Measurements from ENCODE around the gene DTNBP1. TPM values are rescaled to one million over a fixed set of nuclear protein-coding genes. Genes with fewer than 3 reads are reported as not detected.

DTNBP1 gene
- total RNA-seq, 3 donors from 2014 or later = 14.6 to 22.0 (median 19.5) TPM

GRCh38 chr6:15507746-15508145 is 155.1 kb downstream of the DTNBP1 start:
- no peaks in the 10 kb centered on the region for H3K9me3 ChIP-seq
- intact Hi-C loops (cut with DNase I; ENCODE audit: low total_unique reads) = no loop called here
- peak in 1 of 2 donors; percentile 39 for DNase-seq (ENCODE audit: low spot score in 2 of 2)

GRCh38 chr6:15507221-15507620 is 155.6 kb downstream of the DTNBP1 start:
- no peak overlapping the region for H3K27ac ChIP-seq
- no peaks in the 10 kb centered on the region for H3K36me3 ChIP-seq
- H3K4me3 ChIP-seq = no peak overlapping the region
- no peaks in the 10 kb centered on the region for H3K9me3 ChIP-seq
- TF ChIP-seq POLR2A (IDR thresholded peaks at IDR 0.05) = no peak
- TF ChIP-seq CTCF (IDR thresholded peaks at IDR 0.05) = no peak
- TF ChIP-seq POLR2AphosphoS5 (IDR thresholded peaks at IDR 0.05) = no peak
- peak in 1 of 2 donors; percentile 46 for DNase-seq (ENCODE audit: low spot score in 2 of 2)
- peaks cover 3 to 23% of the 10 kb centered on the region in 2 donors for H3K4me1 ChIP-seq
- H3K27me3 ChIP-seq = no peaks in the 10 kb centered on the region
- intact Hi-C loops (cut with DNase I; ENCODE audit: low total_unique reads) = no loop called here

More at GRCh38 chr6:15507746-15508145, 155.1 kb downstream of the DTNBP1 start:
- Histone ChIP-seq H3K4me3 (no peak overlapping the region), H3K36me3 (no peaks in the 10 kb centered on the region), H3K27me3 (no peaks in the 10 kb centered on the region), H3K27ac (no peak overlapping the region), H3K4me1 (peaks cover 3 to 23% of the 10 kb centered on the region in 2 donors)
- TF ChIP-seq CTCF (IDR thresholded peaks at IDR 0.05) = no peak
- TF ChIP-seq POLR2AphosphoS5 (IDR thresholded peaks at IDR 0.05) = no peak
- TF ChIP-seq POLR2A (IDR thresholded peaks at IDR 0.05) = no peak

- Histone ChIP-seq H3K27me3 (no peaks in the 10 kb centered on the region), H3K9me3 (no peaks in the 10 kb centered on the region), H3K4me3 (no peak overlapping the region), H3K4me1 (peaks cover 3 to 23% of the 10 kb centered on the region in 2 donors), H3K27ac (no peak overlapping the region), H3K36me3 (no peaks in the 10 kb centered on the region)
- DNase-seq (ENCODE audit: low spot score in 2 of 2) = peak in 1 of 2 donors; percentile 19
- intact Hi-C loops (cut with DNase I; ENCODE audit: low total_unique reads) = no loop called here
- TF ChIP-seq CTCF (IDR thresholded peaks at IDR 0.05) (no peak), POLR2A (IDR thresholded peaks at IDR 0.05) (no peak), POLR2AphosphoS5 (IDR thresholded peaks at IDR 0.05) (no peak)
These were observed 156.8 kb downstream of the DTNBP1 start for GRCh38 chr6:15506066-15506465.

GRCh38 chr6:15505463-15505918 is 157.3 kb downstream of the DTNBP1 start:
- Histone ChIP-seq H3K36me3 (no peaks in the 10 kb centered on the region), H3K27ac (peak overlapping the region; percentile 62 to 79), H3K9me3 (no peaks in the 10 kb centered on the region), H3K4me3 (peak overlapping the region; percentile 33 to 60 (median 39)), H3K27me3 (no peaks in the 10 kb centered on the region), H3K4me1 (peaks cover 3 to 20% of the 10 kb centered on the region in 2 donors)
- intact Hi-C loops (cut with DNase I; ENCODE audit: low total_unique reads) = no loop called here
- TF ChIP-seq POLR2AphosphoS5 (IDR thresholded peaks at IDR 0.05) = no peak
- TF ChIP-seq POLR2A (IDR thresholded peaks at IDR 0.05) = no peak
- no peak for TF ChIP-seq CTCF (IDR thresholded peaks at IDR 0.05)
- DNase-seq (ENCODE audit: low spot score in 2 of 2) = no peak

- Histone ChIP-seq H3K36me3 (no peaks in the 10 kb centered on the region), H3K27ac (peak overlapping the region; percentile 62 to 79), H3K4me1 (peaks cover 3 to 16% of the 10 kb centered on the region in 2 donors), H3K4me3 (peak overlapping the region; percentile 33 to 60 (median 39)), H3K27me3 (no peaks in the 10 kb centered on the region), H3K9me3 (no peaks in the 10 kb centered on the region)
- intact Hi-C loops (cut with DNase I; ENCODE audit: low total_unique reads) = no loop called here
- no peak for TF ChIP-seq CTCF (IDR thresholded peaks at IDR 0.05)
- TF ChIP-seq POLR2AphosphoS5 (IDR thresholded peaks at IDR 0.05) = peak; percentile 15 to 75 (median 68)
- DNase-seq (ENCODE audit: low spot score in 2 of 2) = peak; percentile 68 to 82
These were observed 158.1 kb downstream of the DTNBP1 start for GRCh38 chr6:15504581-15505350.

Measured in breast epithelium (tissue), 4 donors.